Measurements from ENCODE around the gene DSN1. TPM values are rescaled to one million over a fixed set of nuclear protein-coding genes. Genes with fewer than 3 reads are reported as not detected.

Gene DSN1
- total RNA-seq, 1 donor from 2014 or later, result 48.2 TPM

GRCh38 chr20:36796117-36796516 is 22.6 kb upstream of the DSN1 start:
- Histone ChIP-seq H3K4me3 (no peak overlapping the region), H3K4me2 (no peak overlapping the region), H3K9ac (no peak overlapping the region), H3K9me3 (ENCODE audit: low read depth) (no peaks in the 10 kb centered on the region), H3K4me1 (peaks cover 4% of the 10 kb centered on the region), H3K36me3 (no peaks in the 10 kb centered on the region), H3F3A (ENCODE audit: low read depth) (peaks cover 5% of the 10 kb centered on the region), H3K27me3 (no peaks in the 10 kb centered on the region), H2AFZ (replicated peaks) (no peak overlapping the region), H4K20me1 (ENCODE audit: low read depth) (peaks cover 3% of the 10 kb centered on the region), H3K79me2 (ENCODE audit: low read depth) (peaks cover 12% of the 10 kb centered on the region), H3K27ac (no peak overlapping the region)
- H3K9me3 Mint-ChIP-seq, result no peaks in the 10 kb centered on the region
- H3K36me3 Mint-ChIP-seq, result peaks cover 48% of the 10 kb centered on the region
- TF ChIP-seq, protein P1, sequence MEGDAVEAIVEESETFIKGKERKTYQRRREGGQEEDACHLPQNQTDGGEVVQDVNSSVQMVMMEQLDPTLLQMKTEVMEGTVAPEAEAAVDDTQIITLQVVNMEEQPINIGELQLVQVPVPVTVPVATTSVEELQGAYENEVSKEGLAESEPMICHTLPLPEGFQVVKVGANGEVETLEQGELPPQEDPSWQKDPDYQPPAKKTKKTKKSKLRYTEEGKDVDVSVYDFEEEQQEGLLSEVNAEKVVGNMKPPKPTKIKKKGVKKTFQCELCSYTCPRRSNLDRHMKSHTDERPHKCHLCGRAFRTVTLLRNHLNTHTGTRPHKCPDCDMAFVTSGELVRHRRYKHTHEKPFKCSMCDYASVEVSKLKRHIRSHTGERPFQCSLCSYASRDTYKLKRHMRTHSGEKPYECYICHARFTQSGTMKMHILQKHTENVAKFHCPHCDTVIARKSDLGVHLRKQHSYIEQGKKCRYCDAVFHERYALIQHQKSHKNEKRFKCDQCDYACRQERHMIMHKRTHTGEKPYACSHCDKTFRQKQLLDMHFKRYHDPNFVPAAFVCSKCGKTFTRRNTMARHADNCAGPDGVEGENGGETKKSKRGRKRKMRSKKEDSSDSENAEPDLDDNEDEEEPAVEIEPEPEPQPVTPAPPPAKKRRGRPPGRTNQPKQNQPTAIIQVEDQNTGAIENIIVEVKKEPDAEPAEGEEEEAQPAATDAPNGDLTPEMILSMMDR (IDR thresholded peaks at IDR 0.05), result no peak
- TF ChIP-seq EZH2 (IDR thresholded peaks at IDR 0.05) (no peak), EZH2phosphoT487 (IDR thresholded peaks at IDR 0.05) (no peak)
- H3K27ac Mint-ChIP-seq, result no peak overlapping the region
- H3K4me3 Mint-ChIP-seq, result no peak overlapping the region
- peaks cover 4% of the 10 kb centered on the region for H3K4me1 Mint-ChIP-seq
- no peaks in the 10 kb centered on the region for H3K27me3 Mint-ChIP-seq (ENCODE audit: insufficient read depth, low read depth)
- DNase-seq (ENCODE audit: low spot score), result no peak

DNA sequence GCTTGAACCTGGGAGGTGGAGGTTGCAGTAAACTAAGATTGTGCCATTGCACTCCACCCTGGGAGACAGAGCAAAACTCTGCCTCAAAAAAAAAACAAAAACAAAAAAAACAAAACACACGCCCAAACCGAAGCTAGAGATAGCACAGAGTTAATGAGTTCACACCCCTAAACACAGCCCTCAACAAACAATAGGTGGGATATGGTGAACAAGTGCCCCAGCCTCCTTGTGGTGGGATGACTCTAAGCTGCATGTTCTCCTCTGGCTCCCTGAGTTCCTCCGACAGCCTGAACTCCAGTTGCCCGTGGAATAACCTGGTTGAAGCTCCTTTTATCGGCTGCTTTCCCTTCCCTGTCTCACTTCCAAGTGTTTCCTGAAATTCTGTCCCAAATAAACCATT is 22.1 kb upstream of the DSN1 start:
- Histone ChIP-seq H3K4me1 (peaks cover 4% of the 10 kb centered on the region), H3K79me2 (ENCODE audit: low read depth) (peaks cover 15% of the 10 kb centered on the region), H3F3A (ENCODE audit: low read depth) (peaks cover 5% of the 10 kb centered on the region), H3K27ac (no peak overlapping the region), H3K4me2 (no peak overlapping the region), H4K20me1 (ENCODE audit: low read depth) (peaks cover 3% of the 10 kb centered on the region), H3K9me3 (ENCODE audit: low read depth) (no peaks in the 10 kb centered on the region), H2AFZ (replicated peaks) (no peak overlapping the region), H3K4me3 (no peak overlapping the region), H3K27me3 (no peaks in the 10 kb centered on the region), H3K36me3 (no peaks in the 10 kb centered on the region), H3K9ac (no peak overlapping the region)
- Mint-ChIP-seq H3K27ac (no peak overlapping the region), H3K36me3 (peaks cover 46% of the 10 kb centered on the region), H3K27me3 (ENCODE audit: insufficient read depth, low read depth) (no peaks in the 10 kb centered on the region), H3K4me3 (no peak overlapping the region), H3K4me1 (peaks cover 4% of the 10 kb centered on the region), H3K9me3 (no peaks in the 10 kb centered on the region)
- DNase-seq (ENCODE audit: low spot score), result no peak
- no peak for TF ChIP-seq EZH2 (IDR thresholded peaks at IDR 0.05)
- TF ChIP-seq, protein P1 (IDR thresholded peaks at IDR 0.05), result no peak
- TF ChIP-seq EZH2phosphoT487 (IDR thresholded peaks at IDR 0.05), result no peak

GRCh38 chr20:36794116-36794474 is 20.5 kb upstream of the DSN1 start:
- DNase-seq (ENCODE audit: low spot score), result no peak
- H3K4me3 Mint-ChIP-seq, result no peak overlapping the region
- Histone ChIP-seq H3K4me1 (peaks cover 4% of the 10 kb centered on the region), H3K4me2 (no peak overlapping the region), H3K27me3 (no peaks in the 10 kb centered on the region), H3K79me2 (ENCODE audit: low read depth) (peaks cover 17% of the 10 kb centered on the region), H3K4me3 (no peak overlapping the region), H2AFZ (replicated peaks) (no peak overlapping the region), H3K36me3 (no peaks in the 10 kb centered on the region), H4K20me1 (ENCODE audit: low read depth) (peaks cover 3% of the 10 kb centered on the region), H3K9me3 (ENCODE audit: low read depth) (no peaks in the 10 kb centered on the region), H3F3A (ENCODE audit: low read depth) (peaks cover 5% of the 10 kb centered on the region), H3K27ac (no peak overlapping the region), H3K9ac (no peak overlapping the region)
- H3K36me3 Mint-ChIP-seq, result peaks cover 37% of the 10 kb centered on the region
- no peaks in the 10 kb centered on the region for H3K9me3 Mint-ChIP-seq
- no peak for TF ChIP-seq EZH2phosphoT487 (IDR thresholded peaks at IDR 0.05)
- TF ChIP-seq, protein P1 (IDR thresholded peaks at IDR 0.05), result no peak
- no peak for TF ChIP-seq EZH2 (IDR thresholded peaks at IDR 0.05)
- peaks cover 4% of the 10 kb centered on the region for H3K4me1 Mint-ChIP-seq
- no peak overlapping the region for H3K27ac Mint-ChIP-seq
- peaks cover 2% of the 10 kb centered on the region for H3K27me3 Mint-ChIP-seq (ENCODE audit: insufficient read depth, low read depth)
